Uterus (tissue), 2 donors: ENCODE measurements around the gene SPATA3.

Experiments used
- CTCF ChIP-seq, 4 experiments: fragments of 200-600 bp in 2 of 4; fragments of 450-650 bp in 2 of 4; sonication (generic) in 2 of 4; IDR thresholded peaks; one replicate each; pipeline ENCODE4 v1.5.1; 2016 to 2019; ENCODE audit warnings: antibody characterized with exemption in 4 of 4, mild to moderate bottlenecking in 2 of 4, moderate library complexity in 1 of 4
- POLR2A ChIP-seq, 2 donors: fragments of 450-650 bp; IDR thresholded peaks; one replicate each; pipeline ENCODE4 v1.6.1; 2016; ENCODE audit warnings: antibody characterized with exemption in 2 of 2, mild to moderate bottlenecking in 1 of 2, moderate library complexity in 1 of 2

GRCh38 chr2:230961091-230961491 is 34.8 kb upstream of the SPATA3 start:
- TF ChIP-seq POLR2A (IDR thresholded peaks at IDR 0.05) (no peak), CTCF (IDR thresholded peaks at IDR 0.05) (no peak)
